H1 (cell line): ENCODE results near the gene C16orf87. TPM values are rescaled to one million over a fixed set of nuclear protein-coding genes. Genes with fewer than 3 reads are reported as not detected.

Experiments
- BRCA1 ChIP-seq: IDR thresholded peaks from 2 replicates; pipeline ENCODE4 v1.6.1; 2012; ENCODE audit warnings: low read depth, low read length, improper control_type of control experiment
- EGR1 ChIP-seq: IDR thresholded peaks from 2 replicates; pipeline ENCODE4 v1.6.1; 2011; ENCODE audit warnings: low read depth, low read length, borderline replicate concordance
- EP300 ChIP-seq, 2 experiments: IDR thresholded peaks; 1 replicate in 1 of 2; 2 replicates in 1 of 2; pipeline ENCODE4 v1.6.1; 2011 to 2012; ENCODE audit warnings: low read depth in 2 of 2, low read length in 2 of 2, mild to moderate bottlenecking in 2 of 2, borderline replicate concordance in 1 of 2, inconsistent platforms in 1 of 2, moderate library complexity in 1 of 2
- EZH2 ChIP-seq: fragments of 200-600 bp; sonication (generic); IDR thresholded peaks from 2 replicates; pipeline ENCODE4 v1.7.1; 2012; ENCODE audit warnings: low read depth, mild to moderate bottlenecking, moderate library complexity, low read length, inconsistent platforms; ENCODE audit not compliant: severe bottlenecking
- HDAC6 ChIP-seq: IDR thresholded peaks from one replicate; pipeline ENCODE4 v1.7.1; 2012; ENCODE audit warnings: low read depth, mild to moderate bottlenecking, inconsistent platforms, low read length, moderate library complexity
- JUN ChIP-seq: IDR thresholded peaks from 2 replicates; pipeline ENCODE4 v1.6.1; 2011; ENCODE audit warnings: low read depth, mild to moderate bottlenecking, improper control_type of control experiment, low read length
- KDM4A ChIP-seq: IDR thresholded peaks from one replicate; pipeline ENCODE4 v1.7.1; 2012; ENCODE audit warnings: low read depth, mild to moderate bottlenecking, moderate library complexity, low read length, inconsistent platforms; ENCODE audit not compliant: severe bottlenecking
- POLR2A ChIP-seq, 2 experiments: IDR thresholded peaks; 1 replicate in 1 of 2; 2 replicates in 1 of 2; pipeline ENCODE4 v1.6.1; 2011; ENCODE audit warnings: low read depth in 2 of 2, low read length in 2 of 2, mild to moderate bottlenecking in 2 of 2; ENCODE audit errors: control extremely low read depth in 1 of 2
- POLR2AphosphoS5 ChIP-seq: IDR thresholded peaks from 2 replicates; pipeline ENCODE4 v1.6.1; 2011; ENCODE audit warnings: low read depth, low read length
- RBBP5 ChIP-seq: IDR thresholded peaks from 2 replicates; pipeline ENCODE4 v1.7.1; 2012; ENCODE audit warnings: low read depth, mild to moderate bottlenecking, inconsistent platforms, low read length, moderate library complexity, borderline replicate concordance
- SAP30 ChIP-seq: fragments of 300-600 bp; sonication (generic); IDR thresholded peaks from 2 replicates; pipeline ENCODE4 v1.7.1; 2012; ENCODE audit warnings: low read length, moderate library complexity, mild to moderate bottlenecking, inconsistent platforms; ENCODE audit not compliant: insufficient read depth, insufficient replicate concordance
- SP4 ChIP-seq: IDR thresholded peaks from 2 replicates; pipeline ENCODE4 v1.6.1; 2012; ENCODE audit warnings: low read length, inconsistent platforms
- SRF ChIP-seq: IDR thresholded peaks from 2 replicates; pipeline ENCODE4 v1.6.1; 2011; ENCODE audit warnings: mild to moderate bottlenecking, low read depth, low read length, moderate library complexity
- TAF1 ChIP-seq: IDR thresholded peaks from 2 replicates; pipeline ENCODE4 v1.6.1; 2011; ENCODE audit warnings: mild to moderate bottlenecking, low read depth, low read length
- TAF7 ChIP-seq: optimal IDR thresholded peaks from 2 replicates; pipeline ENCODE3; 2011; ENCODE audit warnings: low read depth, mild to moderate bottlenecking, inconsistent platforms, low read length, moderate library complexity, borderline replicate concordance
- polyA plus RNA-seq, 7 experiments: library from polyadenylated mRNA; depleted of rRNA in 3 of 7; stranded (reverse) in 5 of 7; unstranded in 2 of 7; fragments of >200 nt in 5 of 7; fragments of 200-250 nt in 2 of 7; gene quantifications; 1 replicate in 5 of 7; 2 replicates in 1 of 7; 4 replicates in 1 of 7; pipeline versions ENCODE4 v1.2.1 to v1.2.3, GENCODE V29; 2011 to 2013; ENCODE audit warnings: missing spikeins in 2 of 7, mixed read lengths in 2 of 7
- total RNA-seq: library from RNA; stranded (reverse); fragmentation: NEBNext Ultra II Directional; extraction: Animal tissue kit (Norgen Biotek cat#: 25700); gene quantifications from 2 replicates; pipeline ENCODE4 v1.2.1, GENCODE V29; 2021
- TF ChIP-seq, protein P1 (sequence below): IDR thresholded peaks from 2 replicates; pipeline ENCODE4 v1.6.1; 2011; ENCODE audit warnings: low read length, improper control_type of control experiment

The C16orf87 gene
- total and polyA plus RNA-seq, 2 of the 8 experiments (the other 6 are each of a cell fraction or from before 2014, with no cell fraction given), result 4.8 to 21.8 TPM

- peak; percentile 83; the same call in 1 of the 2 replicates for TF ChIP-seq RBBP5
- peak; percentile 62; the same call in 1 of the 2 replicates for TF ChIP-seq EGR1
- peak; percentile 55; the same call in 1 of the 2 replicates for TF ChIP-seq BRCA1
- peak; percentile 79 to 90 for TF ChIP-seq POLR2A (IDR thresholded peaks at IDR 0.05; ENCODE audit: control extremely low read depth in 1 of 2, low read depth in 2 of 2, low read length in 2 of 2)
- peak; percentile 92 for TF ChIP-seq POLR2AphosphoS5
- TF ChIP-seq SRF, result no peak
- TF ChIP-seq SP4, result no peak
- TF ChIP-seq, protein P1, sequence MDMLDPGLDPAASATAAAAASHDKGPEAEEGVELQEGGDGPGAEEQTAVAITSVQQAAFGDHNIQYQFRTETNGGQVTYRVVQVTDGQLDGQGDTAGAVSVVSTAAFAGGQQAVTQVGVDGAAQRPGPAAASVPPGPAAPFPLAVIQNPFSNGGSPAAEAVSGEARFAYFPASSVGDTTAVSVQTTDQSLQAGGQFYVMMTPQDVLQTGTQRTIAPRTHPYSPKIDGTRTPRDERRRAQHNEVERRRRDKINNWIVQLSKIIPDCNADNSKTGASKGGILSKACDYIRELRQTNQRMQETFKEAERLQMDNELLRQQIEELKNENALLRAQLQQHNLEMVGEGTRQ, result no peak
- TF ChIP-seq JUN, result no peak
- TF ChIP-seq KDM4A, result peak; percentile 93
- TF ChIP-seq EP300 (IDR thresholded peaks at IDR 0.05; ENCODE audit: borderline replicate concordance in 1 of 2, low read depth in 2 of 2, low read length in 2 of 2), result no peak
- no peak for TF ChIP-seq EZH2
- peak; percentile 77; the same call in 1 of the 2 replicates for TF ChIP-seq TAF1
- TF ChIP-seq TAF7, result peak; percentile 27
- TF ChIP-seq HDAC6, result no peak
- TF ChIP-seq SAP30, result no peak
Observed at GRCh38 chr16:46789499-46790414, 41.2 kb downstream of the C16orf87 start (continued).
